Fibroblast of skin of back (primary cell): Measurements from ENCODE around the gene SEC31A.
"Not testable (repeated sequence)": the region's sequence is repeated elsewhere in the genome, so short reads cannot be mapped to it uniquely, and the experiment has no call there.

Experiments
- DNase-seq: peaks from one replicate; pipeline ENCODE4 v3.0.0-alpha.2; 2013

The SEC31A gene

DNA sequence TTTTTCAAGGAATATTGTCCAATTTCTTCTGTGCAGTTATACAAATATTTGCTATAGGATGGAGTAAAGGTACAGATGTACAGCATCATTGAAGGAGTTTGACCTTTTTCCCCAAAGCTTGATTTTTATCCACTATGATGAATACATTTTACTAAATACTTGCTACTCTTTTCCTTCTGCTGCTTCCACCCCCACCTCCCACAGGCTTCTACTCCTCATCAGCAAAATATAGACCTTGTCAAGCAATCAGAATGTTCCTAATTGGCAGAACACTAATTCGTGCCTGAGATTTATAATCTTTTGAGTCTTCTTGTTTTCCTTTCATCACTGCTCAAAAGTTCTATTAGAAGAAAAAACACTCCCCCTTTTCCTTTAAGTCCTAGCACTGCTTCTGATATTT, 5.8 kb upstream of the SEC31A start:
- DNase-seq = no peak

DNA sequence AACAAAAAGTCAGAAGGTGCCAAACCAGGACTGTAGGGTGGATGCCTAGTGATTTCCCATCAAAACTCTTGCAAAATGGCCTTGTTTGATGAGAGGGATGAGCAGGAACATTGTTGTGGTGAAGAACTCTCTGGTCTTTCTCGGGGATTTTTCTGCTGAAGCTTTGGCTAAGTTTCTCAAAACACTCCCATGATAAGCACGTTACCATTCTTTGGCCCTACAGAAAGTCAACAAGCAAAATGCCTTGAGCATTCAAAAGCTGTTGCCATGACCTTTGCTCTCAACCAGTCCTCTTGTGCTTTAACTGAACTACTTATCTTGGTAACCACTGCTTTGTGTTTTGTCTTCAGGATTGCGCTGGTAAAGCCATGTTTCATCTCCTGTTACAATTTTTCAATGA, 3.0 kb upstream of the SEC31A start:
- no peak for DNase-seq

DNA sequence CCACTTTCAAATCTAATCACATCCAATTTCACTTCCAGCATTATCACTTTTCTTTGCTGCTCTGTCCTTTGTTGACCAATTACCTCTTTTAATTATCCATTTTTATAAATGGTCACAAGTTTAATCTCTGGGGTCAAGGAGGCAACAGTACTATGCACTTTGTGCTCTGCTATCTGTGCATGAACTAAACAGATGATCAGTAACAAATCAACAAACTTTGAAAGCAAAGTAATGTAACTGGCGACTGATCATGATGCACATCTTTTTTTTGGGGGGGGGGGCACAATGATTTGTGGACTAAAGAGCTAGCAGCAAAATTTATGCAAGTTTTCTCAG, 1.5 kb upstream of the SEC31A start:
- DNase-seq = no peak

DNA sequence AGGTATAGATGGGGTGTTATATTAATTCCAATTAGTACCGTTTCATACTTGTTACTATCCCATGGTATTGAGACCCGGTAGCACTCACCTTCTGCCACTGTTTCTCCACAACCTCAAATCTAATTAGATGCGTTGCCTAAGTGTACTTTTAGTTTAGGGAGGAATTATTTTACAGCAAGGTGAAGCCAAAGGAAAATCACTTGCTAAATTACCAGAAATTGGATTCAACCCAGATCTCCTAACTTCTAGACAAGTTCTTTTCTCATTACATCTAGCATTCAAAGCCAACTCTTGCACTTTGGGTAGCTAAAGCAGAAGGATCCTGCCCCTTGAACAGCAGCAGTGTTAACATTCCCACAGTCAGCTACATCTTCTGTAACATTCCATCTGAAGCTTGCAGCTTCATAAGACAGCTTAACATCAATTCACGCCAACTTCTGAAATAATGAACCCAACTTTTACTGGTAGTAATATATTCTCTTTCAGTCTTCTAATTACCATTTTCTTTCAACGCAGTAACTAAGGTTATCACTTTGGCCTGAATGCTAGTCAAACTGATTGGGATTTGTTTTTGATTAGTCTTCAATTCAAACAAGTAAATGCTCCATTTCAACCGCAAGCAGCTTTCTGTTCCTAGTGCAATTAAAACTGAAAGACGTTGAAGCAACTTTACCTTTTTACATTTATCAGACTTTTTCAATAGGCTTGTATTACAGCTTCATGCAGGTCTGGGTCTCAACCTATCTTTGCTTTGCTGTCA, 934 bp upstream of the SEC31A start:
- no peak for DNase-seq

DNA sequence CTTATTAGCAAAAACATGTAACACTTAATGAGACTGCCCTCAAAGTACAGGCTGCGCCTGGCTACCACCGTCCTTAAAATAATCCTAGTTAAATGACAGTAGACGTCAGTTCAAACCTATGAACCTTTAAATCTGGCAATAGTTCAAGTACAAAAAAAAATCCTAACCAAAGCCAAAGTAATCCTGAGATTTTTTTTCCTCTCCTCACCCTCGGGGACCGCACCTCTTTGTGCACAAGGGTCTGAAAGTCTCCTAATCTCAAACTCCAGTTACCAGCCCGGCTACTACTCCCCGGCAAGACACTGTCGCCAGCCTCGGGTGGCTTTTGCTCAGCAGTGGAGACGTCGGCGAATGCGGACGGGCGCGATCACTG, 439 bp downstream of the SEC31A start:
- DNase-seq = no peak

DNA sequence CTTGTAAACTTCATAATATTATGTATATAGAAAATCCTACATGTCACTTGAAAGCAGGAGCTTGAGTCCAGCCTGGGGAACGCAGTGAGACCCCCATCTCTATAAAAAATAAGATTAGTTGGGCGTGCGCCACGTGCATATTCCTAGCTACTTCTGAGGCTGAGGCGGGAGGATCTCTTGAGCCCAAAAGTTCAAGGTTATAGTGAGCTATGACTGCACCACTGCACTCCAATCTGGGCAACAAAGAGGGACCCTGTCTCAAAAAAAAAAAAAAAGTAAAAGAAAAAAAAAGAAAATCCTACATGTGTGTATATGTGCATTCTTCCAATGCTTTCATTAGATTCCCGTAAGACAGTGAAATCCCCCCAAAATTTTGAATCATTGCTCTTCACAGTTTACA, 1.7 kb downstream of the SEC31A start:
- no peak for DNase-seq

DNA sequence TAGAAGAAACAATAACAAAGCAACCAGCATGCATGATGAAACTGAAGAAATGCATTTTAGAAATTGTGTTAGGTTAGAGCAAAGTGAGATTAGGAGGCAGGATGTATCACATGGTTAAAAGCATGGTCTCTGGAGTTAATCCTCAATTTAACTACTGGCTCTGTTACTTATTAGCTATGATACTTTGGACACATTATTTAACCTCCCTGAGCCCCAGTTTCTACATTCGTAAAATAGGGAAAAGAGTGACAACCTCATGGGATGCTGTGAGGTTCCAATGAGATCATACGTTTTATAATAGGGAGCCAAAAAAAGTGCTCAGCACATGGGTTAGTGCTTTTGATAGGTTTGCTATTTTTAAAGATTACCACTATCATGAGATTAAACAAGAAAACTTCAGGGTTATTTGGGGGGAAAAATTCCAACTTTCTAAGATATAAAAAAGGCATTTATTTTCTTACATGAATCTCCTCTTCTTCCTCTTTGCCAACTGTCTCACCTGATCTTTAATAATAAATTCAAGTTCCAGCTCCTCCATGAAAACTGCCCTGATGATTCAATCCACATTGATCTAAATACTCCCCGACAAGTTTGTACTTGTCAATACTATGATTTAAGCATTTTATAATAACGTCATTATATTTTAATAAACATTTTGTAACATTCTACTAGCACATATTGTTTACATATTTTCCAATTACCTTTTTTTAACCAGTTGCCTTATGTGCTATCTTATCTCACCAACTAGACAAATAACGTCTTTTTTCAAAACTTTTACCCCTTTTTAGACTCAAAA, 4.6 kb downstream of the SEC31A start:
- DNase-seq = no peak

DNA sequence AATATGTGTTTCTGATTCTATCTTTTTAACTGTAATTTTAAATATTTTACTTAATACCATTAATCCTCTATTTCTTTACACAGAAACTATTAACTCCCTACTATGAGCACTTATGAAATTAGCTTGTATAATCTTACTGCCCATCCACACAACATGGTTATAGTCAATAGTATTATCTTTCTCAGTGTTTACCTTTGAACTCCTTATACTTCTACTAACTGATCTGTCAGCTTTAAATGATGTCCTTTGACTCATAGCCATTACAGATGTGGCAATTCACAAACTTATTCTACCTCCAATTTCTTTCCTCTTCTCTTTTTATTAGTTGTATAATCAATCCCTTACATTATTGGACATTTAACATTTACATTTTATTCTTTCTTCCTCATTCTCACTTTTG, 5.5 kb downstream of the SEC31A start:
- DNase-seq = no peak

DNA sequence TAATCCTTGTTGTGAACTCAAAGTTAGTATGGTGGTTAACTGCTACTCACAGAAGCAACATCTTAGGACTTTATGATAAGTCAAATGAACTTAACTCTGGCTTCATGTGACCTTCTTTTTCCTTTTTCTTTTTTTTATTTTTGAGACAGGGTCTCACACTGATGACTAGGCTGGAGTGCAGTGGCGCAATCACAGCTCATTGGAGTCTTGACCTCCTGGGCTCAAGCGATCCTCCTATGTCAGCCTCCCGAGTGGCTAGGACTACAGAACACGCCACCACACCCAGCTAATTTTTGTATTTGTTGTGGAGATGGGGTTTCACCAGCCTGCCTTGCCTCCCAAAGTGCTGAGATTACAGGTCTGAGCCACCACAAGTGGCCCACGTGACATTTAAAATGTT, 22.4 kb downstream of the SEC31A start:
- DNase-seq = no peak

DNA sequence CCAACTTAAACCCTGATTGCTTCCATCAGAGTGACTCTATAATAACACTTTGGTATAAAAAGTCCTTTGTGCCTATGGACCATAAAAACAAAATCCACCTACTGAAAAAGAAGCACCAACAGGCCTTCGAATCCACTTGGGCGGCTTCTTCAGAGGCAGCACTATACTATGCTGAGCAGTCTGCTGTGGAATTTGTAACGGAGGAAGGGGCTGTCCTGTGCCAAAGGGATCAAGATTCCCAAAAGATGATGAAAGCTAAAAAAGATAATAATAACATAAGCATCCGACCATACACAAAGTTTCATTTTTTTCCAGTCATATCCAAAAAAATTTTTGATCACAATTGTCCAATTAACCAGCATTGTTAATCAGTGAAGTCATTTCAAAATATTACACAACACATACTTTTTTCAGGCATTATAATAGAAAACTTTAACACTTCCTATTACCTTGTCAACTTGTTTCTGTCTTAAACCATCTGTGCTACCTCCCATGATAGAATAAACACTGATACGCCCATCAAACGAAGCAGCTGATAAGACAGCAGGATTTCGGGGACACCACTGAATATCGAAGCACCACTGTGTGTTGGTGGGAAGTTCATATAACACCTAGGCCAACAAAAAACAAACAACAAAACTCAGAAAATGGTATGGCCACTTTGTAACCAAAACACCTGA, 24.1 kb downstream of the SEC31A start:
- DNase-seq = peak; percentile 69

DNA sequence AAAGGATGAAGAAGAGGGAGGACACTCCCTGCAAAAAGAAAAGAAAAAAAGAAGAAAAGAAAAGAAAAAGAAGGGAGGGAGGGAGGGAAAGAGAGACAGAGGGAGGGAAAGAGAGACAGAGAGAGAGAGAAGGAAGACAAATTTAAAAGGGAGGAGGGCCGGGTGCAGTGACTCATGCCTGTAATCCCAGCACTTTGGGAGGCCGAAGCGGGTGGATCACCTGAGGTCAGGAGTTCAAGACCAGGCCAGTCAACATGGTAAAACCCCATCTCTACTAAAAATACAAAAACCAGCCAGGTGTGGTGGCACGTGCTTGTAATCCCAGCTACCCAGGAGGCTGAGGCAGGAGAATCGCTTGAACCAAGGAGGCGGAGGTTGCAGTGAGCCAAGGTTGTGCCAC, 24.9 kb downstream of the SEC31A start:
- peak; percentile 23 for DNase-seq

DNA sequence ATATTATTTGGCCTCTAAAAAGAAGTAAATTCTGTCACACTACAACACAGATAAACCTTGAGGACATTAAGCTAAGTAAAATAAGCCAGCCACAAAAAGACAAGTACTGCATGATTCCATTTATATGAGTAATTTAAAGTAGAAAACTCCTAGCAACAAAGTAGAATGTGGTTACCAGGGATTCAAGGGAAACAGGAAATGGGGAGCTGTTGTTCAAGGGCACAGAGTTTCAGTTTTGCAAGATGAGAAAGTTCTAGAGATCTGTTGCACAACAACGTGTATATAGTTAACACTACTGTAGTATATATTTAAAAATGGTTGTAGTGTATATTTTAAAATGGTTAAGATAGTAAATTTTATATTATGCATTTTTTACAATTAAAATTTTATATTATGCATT, 25.4 kb downstream of the SEC31A start:
- peak; percentile 93 for DNase-seq

DNA sequence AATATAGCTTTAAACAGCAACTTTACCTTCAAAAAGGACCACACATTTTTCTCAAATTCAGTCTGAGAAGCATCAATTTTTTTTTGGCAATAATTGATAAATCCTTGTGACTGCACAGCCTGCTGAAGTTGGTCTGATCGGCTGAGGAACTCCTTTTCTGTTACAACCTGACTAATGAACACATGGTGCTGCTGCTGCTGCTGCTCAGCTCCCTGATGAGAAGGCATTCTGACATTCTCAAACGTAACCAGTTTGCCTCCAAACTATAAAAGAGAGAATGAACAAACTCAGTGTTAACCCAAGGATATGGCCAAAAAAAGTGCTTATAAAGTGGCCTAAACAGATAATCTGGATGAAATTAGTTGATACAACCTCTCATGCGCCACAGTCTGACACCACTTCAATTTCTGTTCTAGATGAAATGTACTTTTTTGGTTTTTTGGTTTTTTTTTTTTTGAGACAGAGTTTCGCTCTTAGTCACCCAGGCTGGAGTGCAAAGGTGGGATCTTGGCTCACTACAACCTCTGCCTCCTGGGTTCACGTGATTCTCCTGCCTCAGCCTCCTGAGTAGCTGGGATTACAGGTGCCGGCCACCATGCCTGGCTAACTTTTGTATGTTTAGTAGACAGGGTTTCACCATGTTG, 26.5 kb downstream of the SEC31A start:
- DNase-seq = no peak

DNA sequence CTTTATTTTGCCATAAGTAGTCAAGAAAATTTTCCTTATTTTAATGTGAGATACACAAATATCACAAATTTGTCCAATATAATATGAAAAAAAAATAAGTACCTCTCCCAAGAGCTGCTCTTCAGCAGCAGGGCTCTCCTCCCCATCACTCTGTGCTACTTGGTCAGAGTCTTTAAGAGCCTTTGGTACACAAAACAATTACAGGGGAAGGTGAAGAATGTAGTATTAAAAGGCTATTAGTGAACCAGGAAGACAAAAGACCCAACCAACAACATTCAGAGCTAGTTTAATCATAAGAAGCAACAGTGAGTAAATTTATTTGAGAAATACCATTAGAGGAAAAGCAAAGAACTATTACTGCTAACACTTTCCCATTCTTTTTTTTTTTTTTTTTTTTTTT, 29.4 kb downstream of the SEC31A start:
- DNase-seq = no peak

DNA sequence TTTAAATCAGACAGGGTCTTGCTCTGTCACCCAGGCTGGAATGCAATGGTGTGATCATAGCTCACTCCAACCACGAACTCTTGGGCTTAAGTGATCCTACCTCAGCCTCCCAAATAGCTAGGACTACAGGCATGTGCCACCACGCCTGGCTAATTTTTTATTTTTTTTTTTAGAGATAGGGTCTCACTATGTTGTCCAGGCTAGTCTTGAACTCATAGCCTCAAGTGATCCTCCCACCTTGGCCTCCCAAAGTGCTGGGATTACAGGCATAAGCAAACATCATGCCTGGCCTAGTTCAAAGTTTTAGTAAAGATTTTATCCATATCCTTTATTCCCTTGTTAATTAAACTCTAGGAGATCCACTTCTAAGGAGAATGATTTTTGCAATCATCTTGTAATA, 30.5 kb downstream of the SEC31A start:
- DNase-seq = not testable (repeated sequence)

DNA sequence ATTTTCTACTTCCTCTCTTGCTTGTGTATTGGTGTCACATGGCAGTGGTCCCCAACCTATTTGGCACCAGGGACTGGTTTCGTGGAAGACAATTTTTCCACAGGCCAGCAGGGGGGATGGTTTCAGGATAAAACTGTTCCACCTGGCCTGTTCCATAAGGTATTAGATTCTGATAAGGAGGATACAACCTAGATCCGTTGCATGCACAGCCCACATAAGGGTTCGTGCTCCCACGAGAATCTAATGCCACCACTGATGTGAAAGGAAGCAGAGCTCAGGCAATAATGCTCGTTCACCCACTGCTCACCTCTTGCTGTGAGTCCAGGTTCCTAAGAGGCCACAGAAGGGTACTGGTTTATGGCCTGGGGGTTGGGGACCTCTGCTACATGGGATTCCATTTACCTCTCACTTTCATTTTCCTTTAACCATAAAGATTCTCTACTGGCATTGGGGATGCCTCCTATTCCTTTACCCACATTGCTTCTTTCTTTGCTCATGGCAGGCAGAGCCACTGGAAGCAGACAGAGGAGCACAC, 38.1 kb downstream of the SEC31A start:
- DNase-seq = no peak

DNA sequence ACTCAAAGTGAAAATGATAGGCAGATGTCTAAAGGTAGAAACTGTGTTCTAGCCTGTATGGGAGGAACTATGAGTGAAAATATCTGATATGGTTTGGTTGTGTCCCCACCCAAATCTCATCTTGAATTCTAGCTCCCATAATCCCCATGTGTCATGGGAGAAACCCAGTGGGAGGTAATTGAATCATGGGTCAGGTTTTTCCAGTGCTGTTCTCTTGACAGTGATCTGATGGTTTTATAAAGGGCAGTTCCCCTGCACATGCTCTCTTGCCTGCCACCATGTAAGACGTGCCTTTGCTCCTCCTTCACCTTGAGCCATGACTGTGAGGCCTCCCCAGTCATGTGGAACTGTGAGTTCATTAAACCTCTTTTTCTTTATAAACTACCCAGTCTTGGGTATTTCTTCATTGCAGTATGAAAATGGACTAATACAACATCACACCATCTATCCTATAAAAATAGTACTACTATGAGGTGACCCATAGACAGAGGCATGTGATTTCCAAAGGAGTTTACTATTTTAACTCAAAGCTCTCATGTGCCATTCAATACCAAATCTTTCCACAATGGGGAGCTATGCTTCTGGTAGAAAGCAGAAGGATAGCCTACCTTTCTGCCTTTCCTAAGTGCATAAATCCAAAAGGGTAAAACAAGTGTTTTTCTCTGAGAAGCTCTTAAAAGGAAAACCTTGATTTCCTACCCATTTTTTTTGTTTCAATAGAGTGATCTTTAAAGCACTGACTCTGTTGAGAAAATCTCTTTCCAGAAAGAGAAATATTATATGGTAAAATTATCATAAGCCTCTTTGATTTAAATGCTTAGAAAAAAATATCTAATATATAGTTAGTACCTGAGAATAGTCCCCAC, 38.8 kb downstream of the SEC31A start:
- peak; percentile 41 for DNase-seq

DNA sequence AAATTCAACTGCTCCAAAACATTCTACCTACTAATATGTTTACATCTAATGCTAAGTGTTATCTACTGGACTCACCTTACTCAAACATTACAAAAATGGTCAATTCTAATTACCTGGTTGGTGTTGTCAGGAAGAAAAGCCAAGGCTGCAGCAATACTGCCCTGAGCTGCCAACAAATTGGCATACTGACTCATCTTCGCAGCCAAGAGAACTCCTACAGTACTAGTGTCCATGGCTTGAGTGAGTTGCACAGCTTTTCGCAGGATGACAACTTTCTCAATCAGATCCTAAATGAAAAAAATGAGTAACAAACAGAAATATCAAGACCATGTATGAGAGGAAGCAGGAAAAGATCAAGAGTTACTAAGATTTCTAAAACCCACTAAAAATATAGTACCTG, 39.6 kb downstream of the SEC31A start:
- no peak for DNase-seq

DNA sequence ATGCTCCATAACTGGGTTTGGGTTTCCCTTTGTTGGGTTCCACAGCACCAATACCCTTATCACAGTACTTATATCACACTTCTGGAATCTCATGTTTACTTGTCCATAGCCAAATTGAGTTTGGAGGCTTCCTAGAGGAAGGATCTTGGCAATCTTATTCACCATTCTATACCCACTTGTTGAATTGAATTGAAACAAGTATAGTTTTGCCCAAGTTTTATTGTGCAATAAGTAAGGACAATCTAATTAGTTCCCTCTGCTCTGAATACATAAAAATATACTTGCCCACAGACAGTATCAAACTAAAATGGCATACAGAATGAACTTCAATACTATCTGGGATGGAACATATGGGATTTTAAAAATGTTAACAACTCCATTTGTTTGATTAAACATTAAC, 40.3 kb downstream of the SEC31A start:
- DNase-seq = no peak

DNA sequence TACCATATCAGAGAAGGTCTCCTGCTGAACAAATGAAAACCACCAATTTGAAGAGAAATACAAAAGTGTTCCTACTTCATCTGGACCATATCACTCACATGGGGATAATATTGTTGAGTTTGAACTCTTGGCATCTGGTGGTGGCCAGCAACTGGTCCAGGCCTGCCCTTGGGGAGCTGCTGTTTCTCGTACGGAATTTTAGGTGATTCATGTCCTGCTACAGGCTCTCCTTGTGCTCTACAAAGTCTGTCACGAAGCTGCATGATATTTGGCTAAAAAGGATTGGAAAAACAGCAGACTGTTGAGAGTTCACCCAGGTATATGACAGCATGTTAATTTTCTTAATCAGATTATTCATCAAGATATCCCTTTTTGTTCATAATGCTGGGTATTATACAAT, 42.2 kb downstream of the SEC31A start:
- no peak for DNase-seq

DNA sequence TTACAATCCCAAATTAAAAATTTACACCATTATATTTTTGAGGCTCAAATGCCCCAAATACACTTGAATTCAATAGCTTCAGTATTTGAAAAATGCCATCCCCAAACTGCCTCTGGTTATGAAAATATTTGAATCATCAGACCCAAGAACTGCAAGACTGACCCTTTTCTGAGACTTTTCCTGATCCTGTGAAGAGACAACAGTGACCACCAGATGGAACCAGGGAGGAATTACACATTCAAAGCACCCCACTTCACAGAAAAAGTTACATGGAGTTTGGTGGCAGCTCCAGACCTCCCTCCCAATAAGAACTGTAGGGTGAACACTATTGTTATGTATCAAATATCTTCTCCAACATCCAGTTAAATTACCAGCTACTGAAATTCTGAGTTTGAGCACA, 48.4 kb downstream of the SEC31A start:
- peak; percentile 16 for DNase-seq

DNA sequence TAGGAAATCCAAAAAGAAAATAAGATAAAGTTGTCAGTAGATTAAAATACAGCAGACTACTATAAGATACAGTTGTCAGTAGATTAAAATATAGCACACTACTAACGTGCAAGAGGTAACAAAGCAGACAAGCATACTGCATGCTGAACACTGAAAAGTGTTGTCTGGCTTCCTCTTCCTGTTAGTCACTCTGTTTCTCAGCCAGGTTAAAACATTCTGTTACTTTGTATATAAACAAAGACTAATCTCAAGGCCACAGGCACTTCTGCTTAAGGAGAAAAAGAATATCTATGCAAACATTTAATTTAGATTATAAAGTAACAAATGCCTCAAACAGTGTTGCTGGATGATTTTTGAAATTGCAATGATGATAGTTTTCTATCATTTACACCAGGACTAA, 51.3 kb downstream of the SEC31A start:
- DNase-seq = no peak
